SK-N-SH treated with all-trans-retinoic acid at 6 μM for 48 hours (cell line): ENCODE results near the gene GINS1.

Experiments used
- ATAC-seq: fragments of 200-7000 bp; cut with Tn5 transposase; 3 replicates; pipeline ENCODE4 v1.9.1; 2020; ENCODE audit warnings: mild to moderate bottlenecking, moderate library complexity
- ARNTL ChIP-seq: fragments of 450-650 bp; formaldehyde crosslinking; IDR thresholded peaks from 2 replicates; pipeline ENCODE4 v1.5.0; 2020; ENCODE audit warnings: low read depth, mild to moderate bottlenecking, moderate library complexity, borderline replicate concordance
- BACH2 ChIP-seq: fragments of 250-450 bp; sonication (Bioruptor Pico); IDR thresholded peaks from 2 replicates; pipeline ENCODE4 v1.9.0; 2021; ENCODE audit warnings: mild to moderate bottlenecking, borderline replicate concordance
- CSDC2 ChIP-seq: fragments of 250-450 bp; sonication (Bioruptor Pico); IDR thresholded peaks from 2 replicates; pipeline ENCODE4 v1.5.0; 2020; ENCODE audit warnings: mild to moderate bottlenecking, moderate library complexity
- ESRRG ChIP-seq: fragments of 250-450 bp; sonication (Bioruptor Pico); IDR thresholded peaks from 2 replicates; pipeline ENCODE4 v1.6.1; 2021; ENCODE audit warnings: mild to moderate bottlenecking
- GLIS3 ChIP-seq: fragments of 250-450 bp; sonication (Bioruptor Pico); IDR thresholded peaks from 2 replicates; pipeline ENCODE4 v1.5.0; 2020; ENCODE audit warnings: mild to moderate bottlenecking, moderate library complexity
- ISL1 ChIP-seq: fragments of 250-450 bp; sonication (Bioruptor Pico); IDR thresholded peaks from 2 replicates; pipeline ENCODE4 v2.1.2; 2022; ENCODE audit warnings: mild to moderate bottlenecking, moderate library complexity
- OSR1 ChIP-seq: fragments of 250-450 bp; sonication (Bioruptor Pico); IDR thresholded peaks from 2 replicates; pipeline ENCODE4 v1.8.0; 2022; ENCODE audit warnings: moderate library complexity, mild to moderate bottlenecking, inconsistent platforms
- PPARA ChIP-seq: fragments of 250-450 bp; sonication (Bioruptor Pico); IDR thresholded peaks from 2 replicates; pipeline ENCODE4 v1.5.0; 2020; ENCODE audit warnings: mild to moderate bottlenecking, borderline replicate concordance
- RARB ChIP-seq: fragments of 250-450 bp; sonication (Bioruptor Pico); IDR thresholded peaks from 2 replicates; pipeline ENCODE4 v1.8.0; 2021; ENCODE audit warnings: mild to moderate bottlenecking, moderate library complexity
- TCF4 ChIP-seq: fragments of 250-450 bp; sonication (Bioruptor Pico); IDR thresholded peaks from 2 replicates; pipeline ENCODE4 v1.8.0; 2021; ENCODE audit warnings: mild to moderate bottlenecking, moderate library complexity, borderline replicate concordance
- TOX ChIP-seq: fragments of 250-450 bp; sonication (Bioruptor Pico); IDR thresholded peaks from 2 replicates; pipeline ENCODE4 v1.8.0; 2021; ENCODE audit warnings: mild to moderate bottlenecking, moderate library complexity, borderline replicate concordance
- ZC3H10 ChIP-seq: fragments of 250-450 bp; sonication (Bioruptor Pico); IDR thresholded peaks from 2 replicates; pipeline ENCODE4 v1.5.1; 2021; ENCODE audit warnings: mild to moderate bottlenecking, moderate library complexity
- ZFP3 ChIP-seq: fragments of 250-450 bp; sonication (Bioruptor Pico); IDR thresholded peaks from 2 replicates; pipeline ENCODE4 v1.5.0; 2020; ENCODE audit warnings: mild to moderate bottlenecking, moderate library complexity
- ZFP30 ChIP-seq: fragments of 450-650 bp; formaldehyde crosslinking; IDR thresholded peaks from 2 replicates; pipeline ENCODE4 v1.5.0; 2022; ENCODE audit warnings: mild to moderate bottlenecking, moderate library complexity
- ZNF565 ChIP-seq: fragments of 450-650 bp; formaldehyde crosslinking; conservative IDR thresholded peaks from 2 replicates; pipeline ENCODE4 v1.5.0; 2020; ENCODE audit warnings: low read depth, mild to moderate bottlenecking, moderate library complexity
- ZNF70 ChIP-seq: fragments of 450-650 bp; formaldehyde crosslinking; IDR thresholded peaks from 2 replicates; pipeline ENCODE4 v1.5.0; 2020; ENCODE audit warnings: mild to moderate bottlenecking, moderate library complexity
- ZNF8 ChIP-seq: fragments of 450-650 bp; formaldehyde crosslinking; IDR thresholded peaks from 2 replicates; pipeline ENCODE4 v1.5.0; 2020; ENCODE audit warnings: mild to moderate bottlenecking, moderate library complexity
- TF ChIP-seq, protein P1 (sequence below): fragments of 250-450 bp; sonication (Bioruptor Pico); IDR thresholded peaks from 2 replicates; pipeline ENCODE4 v1.5.0; 2020; ENCODE audit warnings: mild to moderate bottlenecking, moderate library complexity
- TF ChIP-seq, protein P2 (sequence below): fragments of 250-450 bp; sonication (Bioruptor Pico); IDR thresholded peaks from 2 replicates; pipeline ENCODE4 v1.5.1; 2020; ENCODE audit warnings: low read depth, mild to moderate bottlenecking, moderate library complexity
- TF ChIP-seq, protein P3 (sequence below): fragments of 250-450 bp; sonication (Bioruptor Pico); IDR thresholded peaks from 2 replicates; pipeline ENCODE4 v1.8.0; 2020; ENCODE audit warnings: mild to moderate bottlenecking, moderate library complexity, borderline replicate concordance
- TF ChIP-seq, protein P4 (sequence below): fragments of 250-450 bp; sonication (Bioruptor Pico); IDR thresholded peaks from 2 replicates; pipeline ENCODE4 v1.5.1; 2021; ENCODE audit warnings: mild to moderate bottlenecking, moderate library complexity

Gene GINS1

DNA sequence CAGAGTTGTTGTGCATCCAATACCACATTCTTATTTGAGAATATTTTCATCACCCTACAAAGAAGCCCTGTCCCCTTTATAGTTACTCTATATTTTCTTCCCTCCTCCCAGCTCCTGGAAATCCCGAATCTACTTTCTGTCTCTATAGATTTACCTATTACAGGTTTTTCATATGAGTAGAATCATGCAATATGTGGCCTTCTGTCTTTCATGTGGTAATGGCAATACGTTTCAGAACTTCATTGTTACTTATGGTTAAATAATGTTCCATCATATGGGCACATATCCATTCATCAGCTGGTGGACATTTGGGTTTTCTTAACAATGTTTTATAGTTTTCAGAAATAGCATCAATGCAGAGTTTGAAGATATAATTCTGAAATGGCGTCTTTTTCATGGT is 17.1 kb downstream of the GINS1 start:
- TF ChIP-seq ISL1 (CRISPR knock-in tag) (no peak), ZNF70 (CRISPR knock-in tag) (no peak), ESRRG (CRISPR knock-in tag) (no peak), TOX (CRISPR knock-in tag) (no peak), BACH2 (CRISPR knock-in tag) (no peak), ZNF8 (CRISPR knock-in tag) (no peak), ARNTL (CRISPR knock-in tag) (no peak), ZC3H10 (CRISPR knock-in tag) (no peak), ZFP30 (CRISPR knock-in tag) (no peak), CSDC2 (CRISPR knock-in tag) (no peak), RARB (CRISPR knock-in tag) (no peak), GLIS3 (CRISPR knock-in tag) (no peak), ZFP3 (CRISPR knock-in tag) (no peak), TCF4 (CRISPR knock-in tag) (no peak)
- TF ChIP-seq, protein P1, sequence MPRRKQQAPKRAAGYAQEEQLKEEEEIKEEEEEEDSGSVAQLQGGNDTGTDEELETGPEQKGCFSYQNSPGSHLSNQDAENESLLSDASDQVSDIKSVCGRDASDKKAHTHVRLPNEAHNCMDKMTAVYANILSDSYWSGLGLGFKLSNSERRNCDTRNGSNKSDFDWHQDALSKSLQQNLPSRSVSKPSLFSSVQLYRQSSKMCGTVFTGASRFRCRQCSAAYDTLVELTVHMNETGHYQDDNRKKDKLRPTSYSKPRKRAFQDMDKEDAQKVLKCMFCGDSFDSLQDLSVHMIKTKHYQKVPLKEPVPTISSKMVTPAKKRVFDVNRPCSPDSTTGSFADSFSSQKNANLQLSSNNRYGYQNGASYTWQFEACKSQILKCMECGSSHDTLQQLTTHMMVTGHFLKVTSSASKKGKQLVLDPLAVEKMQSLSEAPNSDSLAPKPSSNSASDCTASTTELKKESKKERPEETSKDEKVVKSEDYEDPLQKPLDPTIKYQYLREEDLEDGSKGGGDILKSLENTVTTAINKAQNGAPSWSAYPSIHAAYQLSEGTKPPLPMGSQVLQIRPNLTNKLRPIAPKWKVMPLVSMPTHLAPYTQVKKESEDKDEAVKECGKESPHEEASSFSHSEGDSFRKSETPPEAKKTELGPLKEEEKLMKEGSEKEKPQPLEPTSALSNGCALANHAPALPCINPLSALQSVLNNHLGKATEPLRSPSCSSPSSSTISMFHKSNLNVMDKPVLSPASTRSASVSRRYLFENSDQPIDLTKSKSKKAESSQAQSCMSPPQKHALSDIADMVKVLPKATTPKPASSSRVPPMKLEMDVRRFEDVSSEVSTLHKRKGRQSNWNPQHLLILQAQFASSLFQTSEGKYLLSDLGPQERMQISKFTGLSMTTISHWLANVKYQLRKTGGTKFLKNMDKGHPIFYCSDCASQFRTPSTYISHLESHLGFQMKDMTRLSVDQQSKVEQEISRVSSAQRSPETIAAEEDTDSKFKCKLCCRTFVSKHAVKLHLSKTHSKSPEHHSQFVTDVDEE (CRISPR knock-in tag): no peak
- TF ChIP-seq, protein P2, sequence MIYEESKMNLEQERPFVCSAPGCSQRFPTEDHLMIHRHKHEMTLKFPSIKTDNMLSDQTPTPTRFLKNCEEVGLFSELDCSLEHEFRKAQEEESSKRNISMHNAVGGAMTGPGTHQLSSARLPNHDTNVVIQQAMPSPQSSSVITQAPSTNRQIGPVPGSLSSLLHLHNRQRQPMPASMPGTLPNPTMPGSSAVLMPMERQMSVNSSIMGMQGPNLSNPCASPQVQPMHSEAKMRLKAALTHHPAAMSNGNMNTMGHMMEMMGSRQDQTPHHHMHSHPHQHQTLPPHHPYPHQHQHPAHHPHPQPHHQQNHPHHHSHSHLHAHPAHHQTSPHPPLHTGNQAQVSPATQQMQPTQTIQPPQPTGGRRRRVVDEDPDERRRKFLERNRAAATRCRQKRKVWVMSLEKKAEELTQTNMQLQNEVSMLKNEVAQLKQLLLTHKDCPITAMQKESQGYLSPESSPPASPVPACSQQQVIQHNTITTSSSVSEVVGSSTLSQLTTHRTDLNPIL (CRISPR knock-in tag): no peak
- TF ChIP-seq, protein P3, sequence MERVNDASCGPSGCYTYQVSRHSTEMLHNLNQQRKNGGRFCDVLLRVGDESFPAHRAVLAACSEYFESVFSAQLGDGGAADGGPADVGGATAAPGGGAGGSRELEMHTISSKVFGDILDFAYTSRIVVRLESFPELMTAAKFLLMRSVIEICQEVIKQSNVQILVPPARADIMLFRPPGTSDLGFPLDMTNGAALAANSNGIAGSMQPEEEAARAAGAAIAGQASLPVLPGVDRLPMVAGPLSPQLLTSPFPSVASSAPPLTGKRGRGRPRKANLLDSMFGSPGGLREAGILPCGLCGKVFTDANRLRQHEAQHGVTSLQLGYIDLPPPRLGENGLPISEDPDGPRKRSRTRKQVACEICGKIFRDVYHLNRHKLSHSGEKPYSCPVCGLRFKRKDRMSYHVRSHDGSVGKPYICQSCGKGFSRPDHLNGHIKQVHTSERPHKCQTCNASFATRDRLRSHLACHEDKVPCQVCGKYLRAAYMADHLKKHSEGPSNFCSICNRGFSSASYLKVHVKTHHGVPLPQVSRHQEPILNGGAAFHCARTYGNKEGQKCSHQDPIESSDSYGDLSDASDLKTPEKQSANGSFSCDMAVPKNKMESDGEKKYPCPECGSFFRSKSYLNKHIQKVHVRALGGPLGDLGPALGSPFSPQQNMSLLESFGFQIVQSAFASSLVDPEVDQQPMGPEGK (CRISPR knock-in tag): no peak
- TF ChIP-seq, protein P4, sequence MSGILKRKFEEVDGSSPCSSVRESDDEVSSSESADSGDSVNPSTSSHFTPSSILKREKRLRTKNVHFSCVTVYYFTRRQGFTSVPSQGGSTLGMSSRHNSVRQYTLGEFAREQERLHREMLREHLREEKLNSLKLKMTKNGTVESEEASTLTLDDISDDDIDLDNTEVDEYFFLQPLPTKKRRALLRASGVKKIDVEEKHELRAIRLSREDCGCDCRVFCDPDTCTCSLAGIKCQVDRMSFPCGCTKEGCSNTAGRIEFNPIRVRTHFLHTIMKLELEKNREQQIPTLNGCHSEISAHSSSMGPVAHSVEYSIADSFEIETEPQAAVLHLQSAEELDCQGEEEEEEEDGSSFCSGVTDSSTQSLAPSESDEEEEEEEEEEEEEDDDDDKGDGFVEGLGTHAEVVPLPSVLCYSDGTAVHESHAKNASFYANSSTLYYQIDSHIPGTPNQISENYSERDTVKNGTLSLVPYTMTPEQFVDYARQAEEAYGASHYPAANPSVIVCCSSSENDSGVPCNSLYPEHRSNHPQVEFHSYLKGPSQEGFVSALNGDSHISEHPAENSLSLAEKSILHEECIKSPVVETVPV (CRISPR knock-in tag): no peak
- no peak for ATAC-seq

DNA sequence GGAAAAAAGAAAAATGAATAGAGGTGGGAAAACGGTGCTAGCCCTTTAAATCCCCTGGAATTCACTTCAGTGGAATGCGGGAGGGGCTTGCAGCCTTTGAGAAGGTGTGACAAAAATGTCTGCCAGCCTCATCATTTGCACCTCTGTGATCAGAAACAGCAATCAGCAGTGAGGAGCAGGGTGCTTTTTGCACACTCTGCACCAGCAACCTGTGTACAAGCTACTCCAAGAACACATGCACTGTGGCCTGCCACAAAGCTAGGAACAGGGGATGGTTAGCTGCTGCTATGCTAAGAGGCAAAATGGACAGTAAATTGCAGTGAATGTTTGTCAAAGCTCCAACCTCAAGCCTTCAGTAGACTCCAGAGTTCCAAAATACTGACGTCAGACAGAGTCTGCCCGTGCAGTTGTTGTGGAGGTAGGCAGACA is 29.7 kb downstream of the GINS1 start:
- TF ChIP-seq ZC3H10 (CRISPR knock-in tag) (no peak), RARB (CRISPR knock-in tag) (no peak), ARNTL (CRISPR knock-in tag) (no peak), PPARA (CRISPR knock-in tag) (no peak), ZFP30 (CRISPR knock-in tag) (no peak), ZNF70 (CRISPR knock-in tag) (no peak), BACH2 (CRISPR knock-in tag) (no peak), OSR1 (CRISPR knock-in tag) (no peak), ZFP3 (CRISPR knock-in tag) (no peak), ZNF8 (CRISPR knock-in tag) (no peak), ISL1 (CRISPR knock-in tag) (no peak), TOX (CRISPR knock-in tag) (no peak), ZNF565 (CRISPR knock-in tag) (no peak)
- TF ChIP-seq, protein P4 (CRISPR knock-in tag): no peak
- TF ChIP-seq, protein P1 (CRISPR knock-in tag): no peak
- TF ChIP-seq, protein P3 (CRISPR knock-in tag): no peak
- no peak for ATAC-seq
